Measurements from ENCODE around the gene TPPP2. TPM values are rescaled to one million over a fixed set of nuclear protein-coding genes. Genes with fewer than 3 reads are reported as not detected.

TPPP2 gene
- total RNA-seq, 1 experiment from 2014 or later = 0.35 TPM

- peak; percentile 88 for DNase-seq (ENCODE audit: low spot score)
- TF ChIP-seq ZNF263 (CRISPR knock-in tag; IDR thresholded peaks at IDR 0.05; ENCODE audit: low read depth) (peak; percentile 95), E2F5 (CRISPR knock-in tag; IDR thresholded peaks at IDR 0.05) (0 out of 2 replicates have a peak, but pooled peaks have one; percentile 42), ZNF281 (CRISPR knock-in tag; IDR thresholded peaks at IDR 0.05) (0 out of 2 replicates have a peak, but pooled peaks have one; percentile 62), STAT6 (CRISPR knock-in tag; conservative IDR thresholded peaks at IDR 0.05; ENCODE audit: low read depth) (no peak), ZNF423 (CRISPR knock-in tag; IDR thresholded peaks at IDR 0.05) (0 out of 2 replicates have a peak, but pooled peaks have one; percentile 13), SOX15 (CRISPR knock-in tag; IDR thresholded peaks at IDR 0.05) (no peak), ZNF121 (CRISPR knock-in tag; IDR thresholded peaks at IDR 0.05) (no peak), MYBL2 (CRISPR knock-in tag; IDR thresholded peaks at IDR 0.05) (peak; percentile 60; the same call in 1 of the 2 replicates), ZNF232 (CRISPR knock-in tag; IDR thresholded peaks at IDR 0.05) (no peak), USF2 (CRISPR knock-in tag; IDR thresholded peaks at IDR 0.05) (no peak), SMAD4 (CRISPR knock-in tag; IDR thresholded peaks at IDR 0.05) (no peak)
- ChIA-PET POLR2A (interaction anchor here (0.6 to 3.0 kb wide), 16 partner anchors 13 to 728 kb away, joined by 3 to 74 read pairs (median 7); partner anchors contain the start of genes PARP2 and TMEM253), CTCF (interaction anchor here (0.6 to 4.6 kb wide), 33 partner anchors 8 to 1695 kb away, joined by 3 to 165 read pairs (median 7); partner anchors contain the start of genes RNASE4, SLC39A2, TMEM253 and ZNF219)
- Mint-ChIP-seq H3K27me3 (ENCODE audit: low read depth) (peaks cover 4% of the 10 kb centered on the region; the same call in 1 of the 2 replicates), H3K4me1 (peaks cover 33% of the 10 kb centered on the region), H3K4me3 (peak overlapping the region; percentile 89), H3K9me3 (no peaks in the 10 kb centered on the region), H3K27ac (peak overlapping the region; percentile 80), H3K36me3 (peaks cover 28% of the 10 kb centered on the region)
- ATAC-seq = peak; percentile 46
Observed at GRCh38 chr14:21071225-21072030, 41.4 kb downstream of the TPPP2 start.

GRCh38 chr14:21072031-21072473 is 42.0 kb downstream of the TPPP2 start:
- Mint-ChIP-seq H3K9me3 (no peaks in the 10 kb centered on the region), H3K4me3 (peak overlapping the region; percentile 89), H3K36me3 (peaks cover 33% of the 10 kb centered on the region), H3K27me3 (ENCODE audit: low read depth) (peaks cover 4% of the 10 kb centered on the region; the same call in 1 of the 2 replicates), H3K27ac (peak overlapping the region; percentile 80), H3K4me1 (peaks cover 30% of the 10 kb centered on the region)
- no peak for DNase-seq (ENCODE audit: low spot score)
- POLR2A ChIA-PET = interaction anchor here (0.6 to 3.0 kb wide), 12 partner anchors 12 to 729 kb away, joined by 3 to 74 read pairs (median 7); partner anchors contain the start of genes PARP2 and TMEM253
- CTCF ChIA-PET = interaction anchor here (0.6 to 4.6 kb wide), 27 partner anchors 9 to 1694 kb away, joined by 3 to 165 read pairs (median 10); partner anchors contain the start of genes RNASE4, SLC39A2, TMEM253 and ZNF219
- ATAC-seq = no peak
- TF ChIP-seq ATF1 (CRISPR knock-in tag; IDR thresholded peaks at IDR 0.05) (no peak), MYBL2 (CRISPR knock-in tag; IDR thresholded peaks at IDR 0.05) (no peak), ATF6 (CRISPR knock-in tag; IDR thresholded peaks at IDR 0.05) (no peak), ZNF281 (CRISPR knock-in tag; IDR thresholded peaks at IDR 0.05) (no peak), ESRRA (CRISPR knock-in tag; IDR thresholded peaks at IDR 0.05; ENCODE audit: borderline replicate concordance) (no peak), CTCF (IDR thresholded peaks at IDR 0.05) (no peak), ZNF423 (CRISPR knock-in tag; IDR thresholded peaks at IDR 0.05) (no peak)
